SKM-1 (cell line): ENCODE data around the gene ADAMTS13.

ENCODE experiments used
- DNase-seq: peaks from one replicate; lab custom pipeline; 2025; ENCODE audit not compliant: unreplicated experiment; lab: John Stamatoyannopoulos, UW

ADAMTS13 gene

GRCh38 chr9:133489253-133490190 lies 67.4 kb downstream of the ADAMTS13 start:
- no peak for DNase-seq

- DNase-seq = no peak
These were observed 68.1 kb downstream of the ADAMTS13 start for GRCh38 chr9:133490201-133490681.

GRCh38 chr9:133490865-133491655 lies 68.9 kb downstream of the ADAMTS13 start:
- DNase-seq = no peak

- no peak for DNase-seq
These were observed 69.4 kb downstream of the ADAMTS13 start for GRCh38 chr9:133491656-133491925.

DNA sequence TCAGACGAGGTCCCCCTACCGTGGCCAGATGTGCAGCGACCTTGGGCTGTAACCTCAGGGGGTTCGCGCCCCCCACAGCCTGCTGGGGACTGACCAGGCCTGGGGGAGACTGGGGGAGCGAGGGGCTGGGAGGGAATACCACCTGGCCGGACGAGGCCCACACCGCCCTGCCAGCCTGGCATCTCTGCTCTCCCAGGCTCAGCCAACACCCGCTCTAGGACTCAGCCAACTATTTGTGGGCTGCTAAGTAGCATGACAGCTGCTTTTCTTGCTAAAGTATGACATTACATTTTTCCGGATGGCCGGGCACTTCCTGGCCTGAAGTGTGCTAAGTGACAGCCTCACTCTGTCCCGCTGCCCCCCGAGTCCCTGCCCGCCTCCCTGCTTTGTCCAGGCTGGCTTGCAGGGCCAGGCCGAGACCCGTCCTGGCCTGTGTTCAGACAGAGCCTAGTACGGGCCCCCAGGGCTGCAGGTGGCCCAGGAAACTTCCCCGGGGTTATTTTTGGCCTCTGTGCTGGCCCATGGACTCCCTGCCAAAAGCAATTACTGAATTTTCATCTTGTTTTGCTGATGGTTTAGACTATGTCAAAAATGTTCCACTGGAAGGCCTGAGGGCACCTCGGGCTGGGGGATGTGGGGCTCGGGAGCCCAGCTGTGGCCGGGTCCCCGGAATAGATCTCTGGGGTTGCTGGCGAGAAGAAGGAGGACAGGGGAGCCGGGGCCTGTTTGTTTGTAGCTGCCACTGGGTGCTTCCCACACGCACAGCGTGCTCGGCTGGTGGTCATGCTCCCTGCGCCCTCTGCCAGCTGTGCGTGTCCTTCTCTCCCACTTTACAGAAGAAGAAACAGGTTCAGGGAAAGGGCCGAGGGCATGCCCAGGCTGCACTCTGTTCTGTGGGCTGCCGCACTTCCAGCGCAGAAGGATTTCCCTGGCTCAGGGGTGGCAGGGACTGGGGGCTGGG lies 70.2 kb downstream of the ADAMTS13 start:
- DNase-seq = no peak

DNA sequence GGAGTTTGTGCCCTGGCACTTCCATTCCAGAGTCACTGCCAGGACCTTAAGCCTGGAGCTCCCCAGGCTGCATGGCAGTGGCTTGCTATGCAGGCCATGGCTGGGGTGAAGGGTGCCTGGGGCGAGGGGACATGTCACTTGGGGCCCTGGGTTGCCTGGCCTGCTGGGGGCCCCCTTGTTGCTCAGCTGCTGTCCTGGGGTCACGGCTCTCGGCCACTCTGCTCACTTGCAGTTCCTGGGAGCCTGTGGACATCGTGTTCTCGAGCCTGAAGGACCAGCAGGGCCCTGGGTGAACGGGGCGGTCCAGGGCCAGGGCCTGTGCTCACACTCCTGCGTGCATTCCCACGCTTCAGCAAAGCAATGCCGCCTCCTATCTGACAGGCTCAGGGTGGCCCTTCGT lies 71.3 kb downstream of the ADAMTS13 start:
- no peak for DNase-seq

- no peak for DNase-seq
These were observed 71.8 kb downstream of the ADAMTS13 start for GRCh38 chr9:133493845-133494540.

DNA sequence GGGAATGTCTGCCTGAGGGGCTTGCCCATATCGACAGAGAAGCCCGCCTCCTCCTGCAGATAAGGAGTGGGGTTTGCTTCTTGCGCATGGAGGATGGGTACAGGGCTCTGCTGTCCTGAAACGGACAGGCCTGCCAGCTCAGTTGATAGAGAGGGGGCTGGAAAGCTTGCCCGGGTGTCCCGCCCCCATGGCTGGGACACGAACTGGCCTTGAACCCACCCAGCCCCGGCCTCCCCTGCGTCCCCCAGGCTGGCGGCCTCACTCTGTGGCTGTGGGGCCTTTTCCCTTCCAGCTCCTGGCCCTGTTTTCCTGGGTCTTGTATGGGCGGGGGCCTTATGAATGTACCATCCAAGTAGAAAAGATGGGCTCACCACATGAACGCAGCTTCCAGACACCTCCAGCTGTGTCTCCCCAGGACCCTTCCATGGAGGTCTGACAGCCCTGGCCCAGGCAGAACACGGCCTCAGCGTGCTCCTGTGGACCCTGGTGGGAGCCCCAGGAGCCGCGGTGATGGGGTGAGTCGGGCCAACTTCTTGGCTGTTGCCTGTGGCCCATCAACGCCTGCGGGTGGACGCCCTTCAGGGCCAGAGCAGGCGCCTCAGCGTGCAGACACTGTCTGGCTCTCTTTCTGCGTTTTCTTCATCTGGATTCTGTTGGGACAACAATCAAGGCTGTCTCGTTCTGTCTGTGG lies 72.6 kb downstream of the ADAMTS13 start:
- DNase-seq = no peak

DNA sequence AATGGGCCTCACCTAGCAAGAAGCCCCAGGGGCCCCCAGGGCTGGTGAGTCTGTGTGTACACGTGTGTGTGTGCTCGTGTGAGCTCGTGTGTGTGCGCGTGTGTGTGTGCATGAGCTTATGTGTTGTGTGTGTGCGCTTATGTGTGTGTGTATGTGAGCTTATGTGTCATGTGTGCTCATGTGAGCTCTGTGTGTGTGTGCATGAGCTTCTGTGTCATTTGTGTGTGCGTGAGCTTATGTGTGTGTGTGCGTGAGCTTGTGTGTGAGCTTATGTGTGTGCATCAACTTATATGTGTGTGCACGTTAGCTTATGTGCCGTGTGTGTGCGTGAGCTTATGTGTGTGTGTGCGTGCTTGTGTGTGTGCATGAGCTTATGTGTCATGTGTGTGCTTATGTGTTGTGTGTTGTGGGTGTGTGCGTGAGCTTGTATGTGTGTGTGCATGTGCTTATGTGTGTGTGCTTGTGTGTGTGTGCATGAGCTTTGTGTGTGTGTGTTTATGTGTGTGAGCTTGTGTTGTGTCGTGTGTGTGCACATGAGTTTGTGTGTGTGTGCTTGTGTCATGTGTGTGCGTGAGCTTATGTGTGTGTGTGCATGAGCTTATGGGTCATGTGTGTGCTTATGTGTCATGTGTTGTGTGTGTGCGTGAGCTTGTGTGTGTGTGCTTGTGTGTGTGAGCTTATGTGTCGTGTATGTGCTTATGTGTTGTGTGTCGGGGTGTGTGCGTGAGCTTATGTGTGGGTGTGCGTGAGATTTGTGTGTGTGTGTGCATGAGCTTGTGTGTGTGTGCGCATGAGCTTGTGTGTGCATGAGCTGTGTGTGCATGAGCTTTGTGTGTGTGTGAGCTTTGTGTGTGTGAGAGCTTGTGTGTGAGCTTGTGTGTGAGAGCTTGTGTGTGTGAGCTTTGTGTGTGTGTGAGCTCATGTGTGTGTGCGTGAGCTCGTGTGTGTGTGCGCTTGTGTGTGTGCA lies 73.4 kb downstream of the ADAMTS13 start:
- DNase-seq = no peak

- DNase-seq = no peak
These were observed 75.0 kb downstream of the ADAMTS13 start for GRCh38 chr9:133496861-133497842.

DNA sequence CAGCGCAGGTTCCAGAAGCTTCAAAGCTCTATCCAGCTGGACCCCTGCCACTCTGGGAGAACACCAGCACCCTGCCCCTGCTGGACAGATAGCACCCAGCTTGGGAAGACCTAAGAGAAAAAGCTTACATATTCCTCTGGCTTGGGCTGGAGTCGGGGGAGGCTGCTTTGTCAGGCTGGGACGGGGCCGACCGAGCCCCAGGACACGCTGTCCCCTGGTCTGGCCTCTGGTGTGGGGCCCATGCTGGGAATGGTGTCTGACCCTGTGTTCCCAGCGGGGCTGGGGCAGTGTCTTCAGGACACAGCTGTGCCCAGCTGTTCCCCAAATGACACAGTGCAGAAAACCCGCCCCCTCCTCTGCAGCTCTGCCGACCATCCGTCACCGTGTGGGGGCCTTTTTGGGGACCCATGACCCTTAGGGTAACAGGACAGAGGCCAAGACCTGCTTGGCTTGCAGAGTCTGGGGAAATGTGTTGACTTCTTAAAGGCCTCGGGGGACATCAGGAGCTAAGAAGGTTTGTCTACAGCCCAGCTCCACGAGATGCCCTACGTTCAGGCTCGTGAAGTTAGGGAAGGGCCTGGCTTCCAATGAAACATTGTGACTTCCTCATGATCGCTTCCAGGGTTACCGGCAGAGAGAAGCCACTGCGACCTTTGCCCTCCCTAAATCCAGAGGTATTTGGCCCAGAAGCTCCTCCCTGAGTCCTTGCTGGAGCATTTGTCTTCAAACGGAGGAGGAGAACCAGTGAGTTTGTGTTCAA lies 77.1 kb downstream of the ADAMTS13 start:
- no peak for DNase-seq

- no peak for DNase-seq
These were observed 77.7 kb downstream of the ADAMTS13 start for GRCh38 chr9:133499892-133500270.

GRCh38 chr9:133502112-133502511 lies 79.9 kb downstream of the ADAMTS13 start:
- no peak for DNase-seq

DNA sequence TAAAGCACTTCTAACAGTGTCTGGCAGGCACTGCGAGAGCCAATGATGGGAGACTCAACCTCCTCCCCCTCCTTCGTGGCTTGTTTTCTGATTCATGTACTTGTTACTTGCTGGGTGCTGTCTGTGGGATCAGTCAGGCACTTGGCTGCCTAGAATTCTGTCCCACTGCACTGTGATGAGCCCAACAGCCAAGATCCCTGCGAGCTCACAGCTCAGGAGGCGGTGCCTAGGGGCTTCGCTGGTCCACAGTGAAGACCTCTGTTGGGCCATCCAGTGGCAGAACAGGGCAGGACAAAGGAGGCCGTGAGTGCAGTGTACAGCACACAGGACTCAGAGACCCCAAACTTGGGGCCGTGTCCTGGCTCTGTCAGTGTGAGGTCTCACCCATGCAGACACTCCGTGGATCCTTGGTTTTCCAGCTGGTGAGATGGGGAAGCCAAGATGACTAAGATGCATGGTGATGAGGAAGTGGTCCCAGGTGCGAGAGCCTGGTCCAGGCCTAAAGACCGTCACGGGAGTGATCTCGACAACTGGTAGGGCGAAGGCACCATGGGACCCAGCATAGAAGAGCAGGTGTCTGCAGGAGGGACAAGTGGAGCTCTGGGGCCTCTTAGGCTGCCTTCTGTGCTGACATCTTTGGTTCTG lies 83.1 kb downstream of the ADAMTS13 start:
- no peak for DNase-seq

GRCh38 chr9:133505901-133506652 lies 83.9 kb downstream of the ADAMTS13 start:
- no peak for DNase-seq

DNA sequence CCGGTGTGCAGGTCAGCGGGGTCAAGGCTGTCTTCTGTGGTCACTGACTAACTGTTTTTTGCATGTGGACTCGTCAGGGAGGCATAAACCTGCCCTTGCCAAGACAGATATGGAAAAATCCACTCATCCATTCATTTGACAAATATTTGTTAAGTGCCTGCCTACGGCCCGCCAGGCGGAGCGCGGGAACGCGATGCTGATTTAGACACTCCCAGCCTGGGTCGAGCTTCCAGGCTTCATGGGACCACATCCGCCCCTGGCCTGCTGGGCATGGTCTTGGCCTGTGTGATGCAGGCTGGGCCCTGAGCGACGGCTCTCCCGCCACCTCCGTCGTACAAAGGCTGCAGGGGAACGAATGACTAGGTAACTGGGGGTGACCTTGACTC lies 84.5 kb downstream of the ADAMTS13 start:
- no peak for DNase-seq
